Right renal cortex interstitium (tissue), 3 donors: ENCODE measurements around the gene SALL4. TPM values are rescaled to one million over a fixed set of nuclear protein-coding genes. Genes with fewer than 3 reads are reported as not detected.
"Not testable (repeated sequence)": the region's sequence is repeated elsewhere in the genome, so short reads cannot be mapped to it uniquely, and the experiment has no call there.

Experiments used
- DNase-seq, 3 donors: peaks; one replicate each; pipeline ENCODE4 v3.0.0-alpha.2; 2013; ENCODE audit warnings: low read depth in 3 of 3, low spot score in 2 of 3
- polyA plus RNA-seq, 3 donors: library from polyadenylated mRNA; unstranded; fragments of 120-200 nt; gene quantifications; one replicate each; pipeline ENCODE4 v1.2.1, GENCODE V29; 2013; ENCODE audit not compliant: insufficient read length in 3 of 3

The SALL4 gene
- 1 to 10 TPM; 4.8 to 5.6 (median 4.9) TPM for polyA plus RNA-seq

GRCh38 chr20:51802170-51802751 lies at the start of gene SALL4:
Gene SALL4 (minus strand): TSS chr20:51802521. CDS start chr20:51802408, 113 bp downstream.
- DNase-seq, result no peak

GRCh38 chr20:51848346-51848745 lies 46.0 kb upstream of the SALL4 start:
- no peak for DNase-seq

DNA sequence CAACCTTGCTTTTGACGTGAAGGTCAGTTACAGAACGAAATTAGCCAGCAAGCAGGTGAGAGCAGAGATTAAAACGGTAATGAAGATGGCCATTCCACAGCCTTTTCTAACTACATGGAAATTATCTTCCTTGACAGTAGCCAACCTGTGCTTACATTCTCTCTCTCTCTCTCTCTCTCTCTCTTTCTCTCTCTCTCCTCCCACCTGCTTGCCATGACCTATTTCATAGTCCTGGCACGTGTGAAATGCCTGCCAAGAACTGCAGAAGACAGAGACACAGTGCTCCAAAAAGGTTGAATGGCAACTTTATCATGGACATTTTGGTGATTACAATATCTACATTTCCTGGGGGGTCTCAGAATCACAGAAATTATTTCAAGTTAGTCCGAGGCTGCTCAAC lies 38.5 kb upstream of the SALL4 start:
- DNase-seq, result no peak

GRCh38 chr20:51837876-51838420 lies 35.6 kb upstream of the SALL4 start:
- DNase-seq, result no peak

DNA sequence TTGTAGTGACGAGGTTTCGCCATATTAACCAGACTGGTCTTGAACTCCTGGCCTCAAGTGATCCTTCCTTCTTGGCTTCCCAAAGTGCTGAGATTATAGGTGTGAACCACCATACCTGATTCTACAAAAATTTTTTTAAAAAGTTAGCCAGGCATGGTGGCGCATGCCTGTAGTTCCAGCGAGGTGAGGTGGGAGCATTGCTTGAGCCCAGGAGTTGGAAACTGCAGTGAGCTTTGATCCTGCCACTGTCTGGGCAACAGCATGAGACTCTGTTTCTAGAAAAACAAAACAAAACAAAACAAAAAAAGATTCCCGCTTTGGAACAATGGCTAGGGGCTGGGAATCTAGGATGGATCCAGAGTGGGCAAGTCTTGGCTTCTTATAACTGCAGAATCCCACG lies 35.1 kb upstream of the SALL4 start:
- no peak for DNase-seq

DNA sequence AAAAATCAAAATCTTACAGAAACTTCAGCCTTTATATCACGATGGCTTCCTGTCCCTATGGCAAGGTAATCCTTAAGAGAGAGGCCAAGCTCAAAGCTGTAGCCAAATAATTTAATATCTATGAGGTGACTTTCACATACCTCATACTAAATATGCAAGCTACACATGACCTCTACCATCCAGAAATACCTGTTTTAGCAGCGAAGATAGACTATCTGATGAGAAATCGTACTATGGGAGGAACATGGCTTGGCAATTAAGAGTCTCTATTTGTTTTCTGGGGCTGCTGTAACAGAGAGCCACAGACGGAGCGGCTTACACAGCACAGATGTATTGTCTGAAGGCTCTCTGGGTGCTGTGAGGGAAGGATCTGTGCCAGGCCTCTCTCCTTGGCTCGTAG lies 31.0 kb upstream of the SALL4 start:
- no peak for DNase-seq

- no peak for DNase-seq
Observed at GRCh38 chr20:51832276-51832675, 30.0 kb upstream of the SALL4 start.

DNA sequence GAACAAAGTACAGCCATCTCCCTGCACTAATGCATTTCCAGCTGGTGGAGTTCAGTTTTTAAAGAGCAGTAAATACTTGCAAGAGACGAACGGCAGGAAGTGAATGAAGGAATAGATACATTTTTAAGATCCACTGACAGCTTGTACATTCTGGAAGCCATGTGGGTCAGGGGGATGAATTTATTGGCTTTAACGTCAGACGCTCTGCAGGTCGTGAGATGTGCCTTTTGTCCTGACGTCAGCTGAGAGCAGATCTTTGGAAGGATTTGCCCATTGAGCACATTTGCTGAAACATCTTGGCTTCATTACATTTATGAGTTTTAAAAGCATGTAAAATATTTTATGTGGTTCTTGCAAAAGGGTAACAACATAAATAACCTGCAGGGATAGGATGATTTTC lies 29.5 kb upstream of the SALL4 start:
- DNase-seq, result peak; percentile 15 to 23 (median 20)

DNA sequence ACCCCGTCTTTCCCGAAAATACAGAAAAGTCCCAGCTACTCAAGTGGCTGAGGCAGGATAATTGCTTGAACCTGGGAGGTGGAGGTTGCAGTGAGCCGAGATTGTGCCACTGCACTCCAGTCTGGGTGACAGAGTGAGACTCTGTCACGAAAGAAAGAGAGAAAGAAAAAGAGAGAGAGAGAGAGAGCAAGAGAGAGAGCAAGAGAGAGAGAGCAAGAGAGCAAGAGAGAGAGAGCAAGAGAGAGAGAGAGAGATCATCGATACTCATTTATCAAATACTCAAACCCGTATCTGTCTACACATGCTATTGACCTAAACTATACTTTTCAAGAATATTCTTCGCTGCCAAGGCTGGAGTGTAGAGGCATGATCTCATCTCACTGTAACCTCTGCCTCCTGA lies 28.2 kb upstream of the SALL4 start:
- DNase-seq, result no peak

- DNase-seq, result no peak
Observed at GRCh38 chr20:51828762-51829161, 26.4 kb upstream of the SALL4 start.

DNA sequence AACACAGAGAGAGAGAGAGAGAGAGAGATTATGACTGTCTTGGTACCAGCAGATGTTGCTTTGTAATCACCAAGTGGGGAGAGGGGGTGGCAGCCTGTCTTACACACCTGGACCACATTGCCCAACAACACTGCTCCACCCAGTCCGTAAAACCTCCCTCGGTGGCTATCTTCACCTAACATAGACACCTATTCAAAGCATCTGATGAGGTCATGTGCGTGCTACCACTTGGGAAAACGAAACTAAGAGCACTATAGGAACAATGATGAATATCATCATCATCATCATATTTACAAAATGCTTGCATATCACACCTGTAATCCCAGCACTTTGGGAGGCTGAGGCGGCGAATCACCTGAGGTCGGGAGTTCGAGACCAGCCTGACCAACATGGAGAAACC lies 24.1 kb upstream of the SALL4 start:
- DNase-seq, result no peak

GRCh38 chr20:51818479-51819008 lies 16.2 kb upstream of the SALL4 start:
- DNase-seq, result no peak

- not testable (repeated sequence) for DNase-seq
Observed at GRCh38 chr20:51816856-51817255, 14.5 kb upstream of the SALL4 start.

- DNase-seq, result no peak
Observed at GRCh38 chr20:51815383-51816076, 13.2 kb upstream of the SALL4 start.

DNA sequence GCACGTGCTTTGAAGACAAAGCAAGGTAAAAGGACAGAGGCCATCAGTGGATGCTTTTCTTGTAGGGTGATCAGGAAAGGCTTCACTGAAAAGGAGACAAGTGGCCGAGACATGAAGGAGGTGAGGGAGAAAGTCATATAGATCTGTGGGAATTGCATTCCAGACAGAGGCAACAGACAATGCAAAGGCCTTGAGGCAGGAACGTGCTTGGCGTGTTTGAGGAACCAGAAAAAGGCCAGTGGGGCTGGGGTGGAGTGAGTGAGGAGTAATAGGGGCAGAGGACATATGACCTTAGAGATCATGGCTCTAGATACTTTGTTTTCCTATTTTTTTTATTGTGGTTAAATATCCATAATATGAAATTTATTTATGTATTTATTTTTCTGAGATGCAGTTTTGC lies 10.5 kb upstream of the SALL4 start:
- DNase-seq, result no peak

DNA sequence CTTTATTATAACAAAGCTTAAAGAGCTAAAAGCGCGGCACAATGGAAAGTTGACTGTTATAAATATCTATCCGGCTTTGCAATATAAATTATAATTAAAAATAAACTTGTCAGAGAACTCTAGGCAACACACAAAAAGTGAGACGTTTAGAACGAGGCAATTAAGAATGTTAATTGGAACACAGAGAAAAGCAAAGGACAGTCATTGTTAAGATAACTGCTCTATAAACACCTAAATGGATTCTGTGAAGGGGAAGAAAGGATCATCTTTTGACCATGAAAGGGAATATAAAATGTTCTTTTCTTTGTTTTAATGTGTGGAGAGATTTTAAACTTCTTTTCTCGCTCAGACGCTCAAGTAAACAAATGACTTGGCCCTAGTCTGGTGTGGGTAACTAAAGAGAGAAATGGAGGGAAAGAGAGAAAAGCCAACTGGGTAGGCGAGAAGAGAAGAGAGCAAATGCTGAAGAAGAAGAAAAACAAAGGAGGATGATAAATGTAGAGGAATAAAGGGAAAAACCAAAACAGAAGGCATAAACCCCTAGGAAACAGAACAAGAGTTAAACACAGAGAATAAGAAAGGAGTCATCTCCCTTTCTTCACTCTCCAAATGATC lies 9.3 kb upstream of the SALL4 start:
- DNase-seq, result no peak

- DNase-seq, result no peak
Observed at GRCh38 chr20:51811042-51811355, 8.7 kb upstream of the SALL4 start.

DNA sequence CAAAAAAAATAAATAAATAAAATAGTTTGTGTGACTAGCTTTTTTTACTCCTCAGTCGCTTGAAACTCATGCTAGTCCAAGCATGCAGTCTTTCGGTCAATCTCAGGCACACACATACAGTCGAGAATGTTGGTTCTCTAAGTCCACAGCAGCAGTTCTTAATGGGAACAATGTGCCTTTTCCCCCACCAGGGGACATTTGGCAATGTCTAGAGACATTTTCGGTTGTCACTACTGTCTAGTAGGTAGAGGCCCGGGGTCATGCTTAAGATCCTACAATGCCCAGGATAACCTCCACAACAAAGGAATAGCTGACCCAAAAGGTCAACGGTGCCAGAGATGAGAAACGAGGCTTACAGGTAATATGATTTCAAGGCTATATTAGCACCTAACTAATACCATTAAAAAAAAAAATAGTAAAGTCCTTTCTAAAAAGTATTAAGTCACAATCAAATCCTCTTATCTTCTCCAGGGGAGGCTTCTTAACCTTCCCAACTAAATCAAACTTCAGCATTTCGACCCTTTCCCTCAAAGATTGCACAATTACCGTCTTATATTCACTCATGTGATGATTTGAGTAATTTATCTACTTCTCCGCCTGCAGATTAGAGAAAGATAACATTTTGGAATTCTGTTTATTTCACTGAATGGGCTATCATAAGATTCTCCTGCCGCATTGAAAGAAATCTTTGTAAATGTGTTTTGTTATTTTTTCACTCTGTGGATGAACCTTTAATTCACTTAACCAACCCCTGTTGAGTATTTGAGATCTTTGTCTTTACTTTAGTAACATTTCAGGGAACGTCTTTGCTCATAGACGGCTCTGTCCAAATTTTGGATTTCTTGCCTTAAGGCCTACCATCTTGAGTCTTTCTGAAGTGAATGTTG lies 8.1 kb upstream of the SALL4 start:
- DNase-seq, result no peak

GRCh38 chr20:51807720-51808250 lies 5.5 kb upstream of the SALL4 start:
- DNase-seq, result no peak

DNA sequence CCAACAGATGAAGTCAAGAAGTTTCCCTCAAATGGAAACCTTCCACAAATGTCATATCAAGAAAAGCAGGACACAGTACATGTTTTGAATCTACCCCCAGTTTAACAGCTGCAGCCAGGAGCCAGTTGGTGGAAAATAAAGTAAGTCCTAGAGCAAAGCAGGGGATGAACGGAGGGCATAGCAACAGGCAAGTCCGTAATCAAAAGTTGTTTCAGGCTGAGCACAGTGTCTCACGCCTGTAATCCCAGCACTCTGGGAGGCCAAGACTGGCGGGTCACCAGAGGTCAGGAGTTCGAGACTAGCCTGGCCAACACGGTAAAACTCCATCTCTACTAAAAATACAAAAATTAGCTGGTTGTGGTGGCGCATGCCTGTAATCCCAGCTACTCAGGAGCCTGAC lies 2.4 kb upstream of the SALL4 start:
- no peak for DNase-seq
